GM10266 (cell line): Measurements from ENCODE around the gene KRTAP10-12.
"Not testable (repeated sequence)": the region's sequence is repeated elsewhere in the genome, so short reads cannot be mapped to it uniquely, and the experiment has no call there.

Experiments used
- DNase-seq: peaks from one replicate; pipeline ENCODE4 v3.0.0; 2012; ENCODE audit errors: extremely low spot score
- CTCF ChIP-seq: IDR thresholded peaks from 2 replicates; pipeline ENCODE4 v1.5.1; 2012; ENCODE audit warnings: mild to moderate bottlenecking, low read depth; ENCODE audit not compliant: control insufficient read depth, insufficient read depth; ENCODE audit errors: missing control alignments

Gene KRTAP10-12, protein sequence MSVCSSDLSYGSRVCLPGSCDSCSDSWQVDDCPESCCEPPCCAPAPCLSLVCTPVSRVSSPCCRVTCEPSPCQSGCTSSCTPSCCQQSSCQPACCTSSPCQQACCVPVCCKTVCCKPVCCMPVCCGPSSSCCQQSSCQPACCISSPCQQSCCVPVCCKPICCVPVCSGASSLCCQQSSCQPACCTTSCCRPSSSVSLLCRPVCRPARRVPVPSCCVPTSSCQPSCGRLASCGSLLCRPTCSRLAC

DNA sequence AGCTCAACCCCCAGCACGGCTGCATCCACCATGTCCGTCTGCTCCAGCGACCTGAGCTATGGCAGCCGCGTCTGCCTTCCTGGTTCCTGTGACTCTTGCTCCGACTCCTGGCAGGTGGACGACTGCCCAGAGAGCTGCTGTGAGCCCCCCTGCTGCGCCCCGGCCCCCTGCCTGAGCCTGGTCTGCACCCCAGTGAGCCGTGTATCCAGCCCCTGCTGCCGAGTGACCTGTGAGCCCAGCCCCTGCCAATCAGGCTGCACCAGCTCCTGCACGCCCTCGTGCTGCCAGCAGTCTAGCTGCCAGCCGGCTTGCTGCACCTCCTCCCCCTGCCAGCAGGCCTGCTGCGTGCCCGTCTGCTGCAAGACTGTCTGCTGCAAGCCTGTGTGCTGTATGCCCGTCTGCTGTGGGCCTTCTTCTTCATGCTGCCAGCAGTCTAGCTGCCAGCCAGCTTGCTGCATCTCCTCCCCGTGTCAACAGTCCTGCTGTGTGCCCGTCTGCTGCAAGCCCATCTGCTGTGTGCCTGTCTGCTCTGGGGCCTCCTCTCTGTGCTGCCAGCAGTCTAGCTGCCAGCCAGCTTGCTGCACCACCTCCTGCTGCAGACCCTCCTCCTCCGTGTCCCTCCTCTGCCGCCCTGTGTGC is at the start of gene KRTAP10-12:
Gene KRTAP10-12 (plus strand): TSS at position 1 of the 639 bp plus-strand sequence. CDS start 30 bp downstream, at position 31.
- DNase-seq = not testable (repeated sequence)

- no peak for TF ChIP-seq CTCF
- no peak for DNase-seq
Measured at GRCh38 chr21:44647222-44647552, 49.8 kb upstream of the KRTAP10-12 start.

DNA sequence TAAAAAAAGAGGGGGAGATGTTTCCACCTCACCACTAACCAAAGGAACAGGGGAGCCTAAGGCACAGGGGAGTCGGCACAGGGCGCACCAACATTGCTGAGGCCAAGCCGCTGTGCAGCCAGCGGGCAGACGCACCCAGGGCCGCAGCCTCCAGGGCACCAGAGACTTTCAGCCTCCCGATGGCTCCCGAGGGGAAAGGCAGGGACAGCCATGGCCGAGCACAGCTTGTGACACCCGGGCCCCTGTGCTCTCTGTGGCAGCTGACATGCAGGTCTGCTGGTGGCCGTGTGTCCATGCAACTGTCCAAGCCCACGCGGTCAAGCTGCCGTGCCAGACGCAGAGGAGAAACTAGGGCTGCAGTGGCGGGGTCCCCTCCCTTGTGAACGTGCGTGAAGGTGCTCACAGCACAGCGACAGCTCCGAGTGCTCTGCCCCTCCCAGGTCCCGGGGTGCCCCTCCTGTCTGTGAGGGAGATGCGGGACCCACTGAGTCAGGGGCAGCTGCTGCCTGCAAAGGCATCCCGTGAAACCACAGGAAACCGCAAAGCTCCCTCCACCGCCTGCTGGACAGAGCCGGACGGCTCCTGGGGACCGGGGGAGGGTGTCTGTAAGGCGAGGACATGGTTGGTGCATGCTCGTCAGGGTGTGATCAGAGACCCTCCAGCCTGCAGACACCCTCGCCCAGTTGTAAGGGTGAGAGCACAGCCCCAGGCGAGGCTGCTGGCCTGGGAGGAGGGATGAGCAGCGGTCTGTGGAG is 48.2 kb upstream of the KRTAP10-12 start:
- DNase-seq = no peak
- no peak for TF ChIP-seq CTCF

DNA sequence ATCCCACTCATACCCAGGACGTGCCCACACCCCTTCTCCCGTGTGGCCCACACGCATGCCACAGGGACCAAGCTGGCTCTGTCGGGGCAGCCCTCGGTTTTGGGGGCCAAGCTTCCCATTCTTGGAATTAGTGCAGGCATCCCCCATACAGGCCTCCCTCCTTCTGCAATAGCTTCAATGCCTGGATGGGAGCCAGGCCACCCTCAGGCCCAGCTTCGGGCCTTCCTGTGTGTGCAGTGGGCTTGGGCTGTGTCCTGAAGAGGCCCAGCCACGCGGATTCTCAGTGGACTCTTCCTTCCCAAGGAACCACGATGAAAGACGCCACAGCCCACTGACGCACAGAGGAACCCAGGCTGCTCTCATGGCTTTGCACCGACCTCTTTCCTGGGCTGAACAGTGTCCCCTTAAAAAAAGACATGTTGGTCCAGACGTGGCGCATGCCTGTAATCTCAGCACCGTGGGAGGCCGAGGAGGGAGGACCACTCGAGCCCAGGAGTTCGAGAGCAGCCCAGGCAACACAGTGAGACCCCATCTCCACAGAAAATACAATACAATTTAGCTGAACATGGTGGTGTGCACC is 47.4 kb upstream of the KRTAP10-12 start:
- DNase-seq = no peak
- TF ChIP-seq CTCF = no peak

GRCh38 chr21:44650265-44650972 is 46.6 kb upstream of the KRTAP10-12 start:
- no peak for TF ChIP-seq CTCF
- DNase-seq = no peak

GRCh38 chr21:44650973-44651675 is 45.8 kb upstream of the KRTAP10-12 start:
- TF ChIP-seq CTCF = no peak
- no peak for DNase-seq

DNA sequence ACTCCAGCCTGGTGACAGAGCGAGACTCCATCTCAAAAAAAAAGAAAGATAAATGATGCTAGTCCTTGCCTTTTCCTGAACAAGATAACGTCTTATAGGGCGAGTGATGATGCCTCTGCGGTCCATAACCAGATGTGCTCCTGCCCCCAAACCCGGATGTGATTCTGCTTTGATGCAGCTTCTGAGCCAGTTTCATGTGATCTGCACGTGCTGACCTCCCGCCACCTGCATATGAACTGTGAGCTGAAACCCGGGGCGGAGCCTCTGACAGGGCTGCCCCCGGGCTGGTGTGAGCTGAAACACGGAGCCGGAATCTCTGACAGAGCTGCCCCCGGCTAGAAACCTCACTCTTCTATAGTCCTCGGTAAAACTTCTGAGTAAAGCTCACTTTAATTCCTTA is 43.8 kb upstream of the KRTAP10-12 start:
- no peak for TF ChIP-seq CTCF
- no peak for DNase-seq
